Measurements from ENCODE around the gene NUAK2. TPM values are rescaled to one million over a fixed set of nuclear protein-coding genes. Genes with fewer than 3 reads are reported as not detected.

NUAK2 gene
- total RNA-seq (10 to 100 TPM in 1 of 7 donors, 1 to 10 TPM in 6; 2.7 to 53.2 (median 3.7) TPM), polyA plus RNA-seq (1 to 10 TPM; 1.2 to 1.5 TPM)
- long read RNA-seq, donor 1, transcript NUAK2-201 (7 exons, 3,441 nt), result major isoform, 6 of 7 reads
- long read RNA-seq, donor 1, partial matches to known transcripts, result 1 of 7 reads
- long read RNA-seq, donor 1, other reads (novel, unspliced or antisense), result 0 of 7 reads
- long read RNA-seq, donor 2, partial matches to known transcripts, result 0 of 1 reads
- long read RNA-seq, donor 2, other reads (novel, unspliced or antisense), result 0 of 1 reads
- long read RNA-seq, donor 3, transcript NUAK2-201 (7 exons, 3,441 nt), result major isoform, 15 of 16 reads
- long read RNA-seq, donor 3, partial matches to known transcripts, result 1 of 16 reads
- long read RNA-seq, donor 3, other reads (novel, unspliced or antisense), result 0 of 16 reads

DNA sequence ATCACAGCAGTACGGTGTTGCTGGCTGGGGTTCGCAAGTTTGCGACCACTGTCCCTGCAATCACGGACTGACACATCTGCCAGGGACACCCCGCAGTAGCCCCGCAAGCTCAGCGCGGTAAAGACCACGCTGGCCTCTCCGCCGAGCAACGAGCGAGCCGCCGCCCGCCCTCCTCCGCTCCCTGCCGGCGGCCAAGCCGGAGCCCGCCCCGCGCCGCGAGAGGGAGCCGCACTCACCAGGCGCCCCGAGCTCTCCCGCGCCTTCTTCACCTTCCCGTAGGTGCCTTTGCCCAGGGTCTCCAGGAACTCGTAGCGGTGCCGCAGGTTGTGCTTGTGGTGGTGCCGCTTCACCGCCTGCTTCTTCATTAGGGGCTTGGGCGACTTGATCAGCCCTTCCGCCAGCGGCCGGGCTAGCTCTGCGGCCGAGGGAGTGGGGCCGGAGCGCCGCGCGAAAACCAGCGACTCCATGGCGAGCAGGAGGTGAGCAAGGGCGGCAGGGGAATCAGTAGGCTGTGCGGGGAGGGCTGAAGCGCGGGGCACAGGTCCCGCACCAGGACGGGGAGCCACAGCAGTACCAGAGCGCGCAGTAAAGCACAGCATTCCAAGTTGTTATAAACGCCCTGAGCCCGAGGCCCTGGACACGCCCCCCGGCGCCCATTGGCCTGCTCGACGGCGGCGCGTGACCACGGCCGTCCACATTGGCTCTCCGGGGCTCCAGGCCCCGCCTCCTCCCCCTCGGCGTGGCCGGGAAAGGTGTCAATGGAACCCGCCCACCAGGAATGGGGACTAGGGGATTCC, at the start of gene NUAK2:
TSS of gene NUAK2 (minus strand) at position 584 of the 797 bp plus-strand sequence. CDS start at position 467, 117 bp downstream.
- Histone ChIP-seq H3K27ac (peak within 1 kb of the TSS in 1 of 2 donors; percentile 47), H3K9me3 (no peaks in the 10 kb centered on the region), H3K27me3 (no peaks in the 10 kb centered on the region), H3K4me1 (ENCODE audit: insufficient read depth) (peaks cover 15% of the 10 kb centered on the region), H3K36me3 (no peaks in the 10 kb centered on the region), H3K4me3 (peak within 1 kb of the TSS; percentile 52)
- intact Hi-C loops (cut with DNase I), result loop anchor here in 1 of 4 donors (5.0 kb wide), 1 partner anchor 44 kb away; no protein-coding TSS in a partner anchor
- peak; percentile 86 to 92 (median 88) for DNase-seq
- TF ChIP-seq EP300 (IDR thresholded peaks at IDR 0.05), result no peak
- TF ChIP-seq POLR2A (IDR thresholded peaks at IDR 0.05), result peak; percentile 20
- TF ChIP-seq, protein P1, sequence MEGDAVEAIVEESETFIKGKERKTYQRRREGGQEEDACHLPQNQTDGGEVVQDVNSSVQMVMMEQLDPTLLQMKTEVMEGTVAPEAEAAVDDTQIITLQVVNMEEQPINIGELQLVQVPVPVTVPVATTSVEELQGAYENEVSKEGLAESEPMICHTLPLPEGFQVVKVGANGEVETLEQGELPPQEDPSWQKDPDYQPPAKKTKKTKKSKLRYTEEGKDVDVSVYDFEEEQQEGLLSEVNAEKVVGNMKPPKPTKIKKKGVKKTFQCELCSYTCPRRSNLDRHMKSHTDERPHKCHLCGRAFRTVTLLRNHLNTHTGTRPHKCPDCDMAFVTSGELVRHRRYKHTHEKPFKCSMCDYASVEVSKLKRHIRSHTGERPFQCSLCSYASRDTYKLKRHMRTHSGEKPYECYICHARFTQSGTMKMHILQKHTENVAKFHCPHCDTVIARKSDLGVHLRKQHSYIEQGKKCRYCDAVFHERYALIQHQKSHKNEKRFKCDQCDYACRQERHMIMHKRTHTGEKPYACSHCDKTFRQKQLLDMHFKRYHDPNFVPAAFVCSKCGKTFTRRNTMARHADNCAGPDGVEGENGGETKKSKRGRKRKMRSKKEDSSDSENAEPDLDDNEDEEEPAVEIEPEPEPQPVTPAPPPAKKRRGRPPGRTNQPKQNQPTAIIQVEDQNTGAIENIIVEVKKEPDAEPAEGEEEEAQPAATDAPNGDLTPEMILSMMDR (IDR thresholded peaks at IDR 0.05), result peak in 1 of 3 donors; percentile 33
- 0 to 1% (median 1%) methylated on average over 57 to 75 of the region's 75 CpGs for WGBS, 3 donors

DNA sequence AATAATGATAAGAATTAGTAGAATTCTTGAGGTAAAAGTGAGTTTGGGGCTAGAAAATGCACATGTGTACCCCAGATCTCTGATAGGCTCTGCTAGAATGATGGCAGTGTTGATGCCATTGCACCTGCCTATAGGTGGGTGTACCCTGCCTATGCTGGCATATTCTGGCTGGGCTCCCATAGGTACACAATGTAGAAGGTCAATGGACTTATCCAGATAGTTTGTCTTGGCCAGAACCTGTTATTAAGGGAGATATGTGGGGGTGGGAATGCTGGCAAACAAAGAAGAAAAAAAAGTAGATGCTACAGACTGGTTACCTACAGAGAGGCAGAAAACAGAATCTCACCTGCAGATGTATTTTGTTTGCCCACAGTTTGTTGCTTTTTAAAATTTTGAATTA, 49.2 kb upstream of the NUAK2 start:
- H3K4me1 ChIP-seq (ENCODE audit: insufficient read depth), result peaks cover 13% of the 10 kb centered on the region
- no peak for DNase-seq
- TF ChIP-seq POLR2A (IDR thresholded peaks at IDR 0.05), result no peak
- TF ChIP-seq, protein P1 (IDR thresholded peaks at IDR 0.05), result no peak
- no peak for TF ChIP-seq EP300 (IDR thresholded peaks at IDR 0.05)
- peak overlapping the region in 1 of 2 donors; percentile 87 for H3K27ac ChIP-seq
- no peaks in the 10 kb centered on the region for H3K9me3 ChIP-seq
- H3K36me3 ChIP-seq, result no peaks in the 10 kb centered on the region
- no peak overlapping the region for H3K4me3 ChIP-seq
- no peaks in the 10 kb centered on the region for H3K27me3 ChIP-seq
- intact Hi-C loops (cut with DNase I), result no loop called here

DNA sequence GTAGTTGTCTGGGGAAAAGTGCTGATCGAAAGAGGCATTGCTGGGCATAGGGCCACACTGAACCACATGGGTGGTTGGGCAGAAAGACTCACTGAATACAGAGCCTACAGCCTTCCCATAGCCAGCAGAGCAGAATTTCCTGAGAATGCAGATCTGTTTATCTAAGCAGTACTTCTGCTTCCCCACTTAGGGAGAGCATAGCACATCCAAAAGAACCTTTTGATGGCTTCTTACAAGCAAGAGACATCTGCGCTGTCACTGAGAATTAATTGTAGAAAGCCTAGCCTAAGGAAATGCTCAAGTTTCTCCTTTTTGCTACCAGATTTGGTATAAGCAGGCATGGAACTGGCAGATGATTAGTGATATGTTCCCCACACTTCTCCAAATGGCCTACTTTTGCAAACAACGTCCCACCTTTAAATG, 48.2 kb upstream of the NUAK2 start:
- peak overlapping the region in 1 of 2 donors; percentile 87 for H3K27ac ChIP-seq
- no peaks in the 10 kb centered on the region for H3K27me3 ChIP-seq

DNA sequence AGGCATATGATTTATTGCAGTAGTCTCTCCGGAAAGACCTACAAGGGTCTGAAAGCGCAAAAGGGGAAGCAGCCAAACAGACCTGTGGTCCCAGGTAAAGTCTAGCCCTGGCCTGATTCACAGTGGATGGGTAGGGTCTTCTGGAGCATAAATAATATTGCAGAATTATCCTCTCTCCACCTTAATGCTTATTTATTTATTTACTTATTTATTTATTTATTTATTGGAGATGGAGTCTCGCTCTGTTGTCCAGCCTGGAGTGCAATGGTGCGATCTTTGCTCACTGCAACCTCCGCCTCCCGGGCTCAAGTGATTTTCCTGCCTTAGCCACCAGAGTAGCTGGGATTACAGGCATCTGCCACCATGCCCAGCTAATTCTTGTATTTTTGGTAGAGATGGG, 46.9 kb upstream of the NUAK2 start:
- peak overlapping the region in 1 of 2 donors; percentile 87 for H3K27ac ChIP-seq
- intact Hi-C loops (cut with DNase I), result no loop called here
- TF ChIP-seq, protein P1 (IDR thresholded peaks at IDR 0.05), result no peak
- no peak for TF ChIP-seq POLR2A (IDR thresholded peaks at IDR 0.05)
- TF ChIP-seq EP300 (IDR thresholded peaks at IDR 0.05), result no peak
- H3K4me1 ChIP-seq (ENCODE audit: insufficient read depth), result peaks cover 5% of the 10 kb centered on the region
- no peak for DNase-seq
- H3K4me3 ChIP-seq, result no peak overlapping the region
- no peaks in the 10 kb centered on the region for H3K36me3 ChIP-seq
- H3K9me3 ChIP-seq, result no peaks in the 10 kb centered on the region
- 95 to 97% (median 96%) methylated on average over 6 of the region's 6 CpGs for whole genome bisulfite sequencing, 3 donors
- H3K27me3 ChIP-seq, result no peaks in the 10 kb centered on the region

More for the DNA sequence above, 48.2 kb upstream of the NUAK2 start:
- no peaks in the 10 kb centered on the region for H3K36me3 ChIP-seq
- TF ChIP-seq, protein P1 (IDR thresholded peaks at IDR 0.05), result no peak
- TF ChIP-seq EP300 (IDR thresholded peaks at IDR 0.05) (no peak), POLR2A (IDR thresholded peaks at IDR 0.05) (no peak)
- 27 to 42% (median 38%) methylated on average over 3 of the region's 3 CpGs for WGBS, 3 donors
- no peak overlapping the region for H3K4me3 ChIP-seq
- peak in 1 of 5 donors; percentile 21 for DNase-seq
- intact Hi-C loops (cut with DNase I), result no loop called here
- H3K9me3 ChIP-seq, result no peaks in the 10 kb centered on the region
- H3K4me1 ChIP-seq (ENCODE audit: insufficient read depth), result peaks cover 9% of the 10 kb centered on the region

Data from ovary (tissue), 10 donors.